NCI-H187 (cell line): ENCODE data around the gene CENPU.

Experiments
- DNase-seq, 2 experiments: peaks; one replicate each; lab custom pipeline; 2025; lab: John Stamatoyannopoulos, UW

CENPU gene

GRCh38 chr4:184705692-184706091 is 28.2 kb downstream of the CENPU start:
- DNase-seq: no peak

GRCh38 chr4:184702114-184702513 is 31.8 kb downstream of the CENPU start:
- DNase-seq: no peak

GRCh38 chr4:184699941-184700340 is 34.0 kb downstream of the CENPU start:
- no peak for DNase-seq

- no peak for DNase-seq
Measured at GRCh38 chr4:184697956-184698355, 35.9 kb downstream of the CENPU start.

GRCh38 chr4:184695178-184695896 is 38.6 kb downstream of the CENPU start:
- DNase-seq: no peak

- no peak for DNase-seq
Measured at GRCh38 chr4:184694412-184694956, 39.4 kb downstream of the CENPU start.

- DNase-seq: no peak
Measured at GRCh38 chr4:184693056-184693455, 40.8 kb downstream of the CENPU start.

GRCh38 chr4:184689681-184690080 is 44.2 kb downstream of the CENPU start:
- no peak for DNase-seq

- DNase-seq: no peak
Measured at GRCh38 chr4:184688447-184688846, 45.4 kb downstream of the CENPU start.

- no peak for DNase-seq
Measured at GRCh38 chr4:184688005-184688404, 45.9 kb downstream of the CENPU start.

- DNase-seq: no peak
Measured at GRCh38 chr4:184684491-184685189, 49.3 kb downstream of the CENPU start.

- no peak for DNase-seq
Measured at GRCh38 chr4:184681916-184682315, 52.0 kb downstream of the CENPU start.

GRCh38 chr4:184680698-184681097 is 53.2 kb downstream of the CENPU start:
- DNase-seq: no peak

- DNase-seq: no peak
Measured at GRCh38 chr4:184675821-184676492, 57.9 kb downstream of the CENPU start.

- no peak for DNase-seq
Measured at GRCh38 chr4:184675018-184675417, 58.9 kb downstream of the CENPU start.

- DNase-seq: no peak
Measured at GRCh38 chr4:184674011-184674410, 59.9 kb downstream of the CENPU start.

GRCh38 chr4:184672741-184673140 is 61.2 kb downstream of the CENPU start:
- DNase-seq: no peak

- no peak for DNase-seq
Measured at GRCh38 chr4:184671101-184671500, 62.8 kb downstream of the CENPU start.

- no peak for DNase-seq
Measured at GRCh38 chr4:184669251-184669650, 64.6 kb downstream of the CENPU start.

- no peak for DNase-seq
Measured at GRCh38 chr4:184668511-184669114, 65.3 kb downstream of the CENPU start.

- no peak for DNase-seq
Measured at GRCh38 chr4:184668096-184668495, 65.8 kb downstream of the CENPU start.

- no peak for DNase-seq
Measured at GRCh38 chr4:184666670-184667069, 67.2 kb downstream of the CENPU start.
